Right cardiac atrium (tissue), 5 donors: ENCODE data around the gene CSPG5. TPM values are rescaled to one million over a fixed set of nuclear protein-coding genes. Genes with fewer than 3 reads are reported as not detected.

Experiments
- ATAC-seq, 2 donors: fragments of 200-7000 bp; cut with Tn5 transposase; one replicate each; pipeline versions ENCODE4 v1.8.0 to v1.9.1; 2020; ENCODE audit warnings: moderate library complexity in 2 of 2, mild to moderate bottlenecking in 1 of 2
- DNase-seq, 3 donors: peaks; one replicate each; pipeline ENCODE4 v3.0.0-alpha.2; 2020
- H3K27ac ChIP-seq: one replicate; pipeline ENCODE4 v1.5.1; 2013; ENCODE audit warnings: mild to moderate bottlenecking, low read length, control low read depth, moderate library complexity
- H3K27me3 ChIP-seq: one replicate; pipeline ENCODE4 v1.6.1; 2013; ENCODE audit not compliant: control insufficient read depth, insufficient read depth
- H3K4me1 ChIP-seq: one replicate; pipeline ENCODE4 v1.6.1; 2013; ENCODE audit warnings: low read length; ENCODE audit not compliant: control insufficient read depth, insufficient read depth
- H3K4me3 ChIP-seq: one replicate; pipeline ENCODE4 v1.5.1; 2013; ENCODE audit warnings: low read length, control low read depth
- H3K9me3 ChIP-seq: one replicate; pipeline ENCODE4 v1.6.1; 2013; ENCODE audit warnings: low read length; ENCODE audit not compliant: control insufficient read depth
- WGBS: extraction: QIAGEN DNeasy Blood & Tissue Kit; methylation state at CpG from one replicate; pipeline ENCODE4 v1.1.7; 2013; 5-methylcytosine and 5-hydroxymethylcytosine counted together
- intact Hi-C, 4 donors: fragments of 100-400 bp; cut with DNase I; formaldehyde crosslinking; loops; one replicate each; pipeline versions ENCODE4 v1.11.0 to v1.14.0; 2022 to 2023
- polyA plus RNA-seq: library from polyadenylated mRNA; stranded (reverse); fragments of 200-250 nt; gene quantifications from one replicate; pipeline ENCODE4 v1.2.3, GENCODE V29; 2013
- total RNA-seq, 4 donors: library from RNA; stranded (reverse); fragmentation: NEBNext Ultra II Directional; extraction: Animal tissue kit (Norgen Biotek cat#: 25700); gene quantifications; one replicate each; pipeline ENCODE4 v1.2.1, GENCODE V29; 2021
- donor health status: healthy with polysubstance abuse.
- donor health status: DM: no; HTN: yes; CAD: no.
- donor health status: DM: no; HTN: no; CAD: no.
- donor health status: DM: no; HTN: yes; CAD: no; lungs with severe emphysema.
- donor health status: DM: yes; HTN: yes; CAD: no.

Gene CSPG5
- total and polyA plus RNA-seq, 5 donors = 0.85 to 1.2 (median 1.1) TPM

- H3K27me3 ChIP-seq = no peaks in the 10 kb centered on the region
- WGBS = 78% methylated on average over 4 of the region's 4 CpGs
- H3K27ac ChIP-seq = no peak overlapping the region
- ATAC-seq = no peak
- H3K9me3 ChIP-seq = no peaks in the 10 kb centered on the region
- no peaks in the 10 kb centered on the region for H3K4me1 ChIP-seq
- intact Hi-C loops = no loop called here
- H3K4me3 ChIP-seq = no peak overlapping the region
- DNase-seq = no peak
Measured at GRCh38 chr3:47567149-47567548, 11.5 kb downstream of the CSPG5 start.

GRCh38 chr3:47566667-47567066 is 12.0 kb downstream of the CSPG5 start:
- H3K9me3 ChIP-seq = no peaks in the 10 kb centered on the region
- no peaks in the 10 kb centered on the region for H3K27me3 ChIP-seq
- ATAC-seq (peak in 1 of 2 donors; percentile 48), DNase-seq (no peak)
- intact Hi-C loops = no loop called here
- 92% methylated on average over 9 of the region's 9 CpGs for WGBS
- H3K4me3 ChIP-seq = no peak overlapping the region
- H3K4me1 ChIP-seq = no peaks in the 10 kb centered on the region
- H3K27ac ChIP-seq = no peak overlapping the region

- 77% methylated on average over 19 of the region's 19 CpGs for WGBS
- ATAC-seq (no peak), DNase-seq (no peak)
- Histone ChIP-seq H3K4me1 (no peaks in the 10 kb centered on the region), H3K27ac (no peak overlapping the region), H3K4me3 (no peak overlapping the region), H3K9me3 (no peaks in the 10 kb centered on the region), H3K27me3 (no peaks in the 10 kb centered on the region)
- intact Hi-C loops = no loop called here
Measured at GRCh38 chr3:47565734-47566550, 12.7 kb downstream of the CSPG5 start.

GRCh38 chr3:47556351-47556750 is 22.3 kb downstream of the CSPG5 start:
- intact Hi-C loops = no loop called here
- H3K4me3 ChIP-seq = no peak overlapping the region
- no peak for DNase-seq
- H3K9me3 ChIP-seq = no peaks in the 10 kb centered on the region
- no peaks in the 10 kb centered on the region for H3K27me3 ChIP-seq
- ATAC-seq = no peak
- no peaks in the 10 kb centered on the region for H3K4me1 ChIP-seq
- no peak overlapping the region for H3K27ac ChIP-seq
- WGBS = 91% methylated on average over 2 of the region's 2 CpGs

- H3K27me3 ChIP-seq = no peaks in the 10 kb centered on the region
- no peak overlapping the region for H3K27ac ChIP-seq
- H3K4me3 ChIP-seq = no peak overlapping the region
- intact Hi-C loops = no loop called here
- no peaks in the 10 kb centered on the region for H3K4me1 ChIP-seq
- H3K9me3 ChIP-seq = no peaks in the 10 kb centered on the region
- 78% methylated on average over 6 of the region's 6 CpGs for WGBS
- DNase-seq = no peak
- no peak for ATAC-seq
Measured at GRCh38 chr3:47554335-47554734, 24.3 kb downstream of the CSPG5 start.

- no peak overlapping the region for H3K27ac ChIP-seq
- DNase-seq (no peak), ATAC-seq (no peak)
- no peaks in the 10 kb centered on the region for H3K9me3 ChIP-seq
- intact Hi-C loops = no loop called here
- H3K4me3 ChIP-seq = no peak overlapping the region
- 74% methylated on average over 7 of the region's 7 CpGs for WGBS
- no peaks in the 10 kb centered on the region for H3K4me1 ChIP-seq
- H3K27me3 ChIP-seq = no peaks in the 10 kb centered on the region
Measured at GRCh38 chr3:47553407-47553806, 25.3 kb downstream of the CSPG5 start.

GRCh38 chr3:47542471-47543173 is 36.0 kb downstream of the CSPG5 start:
- peak; percentile 45 to 67 for ATAC-seq
- Histone ChIP-seq H3K27ac (no peak overlapping the region), H3K4me3 (no peak overlapping the region), H3K9me3 (no peaks in the 10 kb centered on the region), H3K4me1 (no peaks in the 10 kb centered on the region), H3K27me3 (no peaks in the 10 kb centered on the region)
- intact Hi-C loops = no loop called here
- peak; percentile 29 to 69 (median 59) for DNase-seq
- WGBS = 60% methylated on average over 21 of the region's 21 CpGs

GRCh38 chr3:47541583-47542108 is 37.0 kb downstream of the CSPG5 start:
- no peaks in the 10 kb centered on the region for H3K4me1 ChIP-seq
- 65% methylated on average over 6 of the region's 6 CpGs for WGBS
- ATAC-seq (no peak), DNase-seq (no peak)
- H3K9me3 ChIP-seq = no peaks in the 10 kb centered on the region
- H3K27ac ChIP-seq = no peak overlapping the region
- intact Hi-C loops = no loop called here
- H3K27me3 ChIP-seq = no peaks in the 10 kb centered on the region
- no peak overlapping the region for H3K4me3 ChIP-seq

- Histone ChIP-seq H3K4me1 (no peaks in the 10 kb centered on the region), H3K27ac (no peak overlapping the region), H3K27me3 (no peaks in the 10 kb centered on the region), H3K4me3 (no peak overlapping the region), H3K9me3 (no peaks in the 10 kb centered on the region)
- no peak for ATAC-seq
- no peak for DNase-seq
- intact Hi-C loops = no loop called here
- WGBS = 98% methylated on average over 4 of the region's 4 CpGs
Measured at GRCh38 chr3:47540281-47540680, 38.4 kb downstream of the CSPG5 start.

- DNase-seq = no peak
- no peaks in the 10 kb centered on the region for H3K9me3 ChIP-seq
- H3K4me3 ChIP-seq = no peak overlapping the region
- H3K27me3 ChIP-seq = no peaks in the 10 kb centered on the region
- no peak for ATAC-seq
- intact Hi-C loops = no loop called here
- WGBS = 80% methylated on average over 6 of the region's 6 CpGs
- no peak overlapping the region for H3K27ac ChIP-seq
- no peaks in the 10 kb centered on the region for H3K4me1 ChIP-seq
Measured at GRCh38 chr3:47536967-47537366, 41.7 kb downstream of the CSPG5 start.

GRCh38 chr3:47536221-47536891 is 42.3 kb downstream of the CSPG5 start:
- intact Hi-C loops = no loop called here
- 90% methylated on average over 19 of the region's 19 CpGs for WGBS
- no peaks in the 10 kb centered on the region for H3K9me3 ChIP-seq
- DNase-seq = no peak
- no peaks in the 10 kb centered on the region for H3K4me1 ChIP-seq
- peak in 1 of 2 donors; percentile 38 for ATAC-seq
- H3K27me3 ChIP-seq = no peaks in the 10 kb centered on the region
- no peak overlapping the region for H3K4me3 ChIP-seq
- no peak overlapping the region for H3K27ac ChIP-seq
